T-cell (primary cell): ENCODE results near the gene TREM1. TPM values are rescaled to one million over a fixed set of nuclear protein-coding genes. Genes with fewer than 3 reads are reported as not detected.

Experiments
- ATAC-seq, 4 experiments: fragments of 200-7000 bp in 3 of 4; fragments of 150-1000 bp in 1 of 4; cut with Tn5 transposase; replicated peaks in 1 of 4; 1 replicate in 3 of 4; 2 replicates in 1 of 4; pipeline ENCODE4 v1.10.0; 2021; ENCODE audit warnings: moderate library complexity in 3 of 4, mild to moderate bottlenecking in 2 of 4, moderate number of reproducible peaks in 1 of 4
- CTCF ChIA-PET, 2 donors: fragments of 300-600 bp; sonication (Branson Sonifier 250); formaldehyde crosslinking; loops; one replicate each; lab custom pipeline; 2022; ENCODE audit warnings: antibody characterized with exemption in 2 of 2; lab: Charles Lee
- POLR2A ChIA-PET, 2 donors: fragments of 300-600 bp; sonication (Branson Sonifier 250); formaldehyde crosslinking; loops; one replicate each; lab custom pipeline; 2022; ENCODE audit warnings: antibody characterized with exemption in 2 of 2; lab: Charles Lee
- DNase-seq, 35 experiments: peaks; one replicate each; pipeline versions ENCODE4 v3.0.0 to v3.0.0-alpha.2; 2013 to 2023
- H3K27ac ChIP-seq: one replicate; pipeline ENCODE4 v1.5.1; 2013; ENCODE audit warnings: low read length
- H3K27me3 ChIP-seq, 2 experiments: replicated peaks in 1 of 2; 1 replicate in 1 of 2; 2 replicates in 1 of 2; pipeline versions ENCODE4 v1.6.1 to v1.7.0; 2013; ENCODE audit warnings: low read length in 1 of 2, mixed read lengths in 1 of 2; ENCODE audit not compliant: control insufficient read depth in 2 of 2, insufficient read depth in 2 of 2; ENCODE audit errors: extremely low read depth in 1 of 2
- H3K36me3 ChIP-seq, 2 donors: 1 replicate in 1 of 2; 2 replicates in 1 of 2; pipeline versions ENCODE4 v1.6.1 to v1.7.0; 2013; ENCODE audit warnings: low read length in 1 of 2; ENCODE audit not compliant: control insufficient read depth in 2 of 2, insufficient read depth in 1 of 2; ENCODE audit errors: extremely low read depth in 1 of 2
- H3K4me1 ChIP-seq, 2 experiments: 1 replicate in 1 of 2; 2 replicates in 1 of 2; pipeline versions ENCODE4 v1.6.1 to v1.7.0; 2013; ENCODE audit warnings: low read length in 2 of 2, mixed read lengths in 1 of 2; ENCODE audit not compliant: insufficient read depth in 2 of 2, control insufficient read depth in 1 of 2; ENCODE audit errors: extremely low read depth in 1 of 2
- H3K4me3 ChIP-seq, 2 donors: 1 replicate in 1 of 2; 2 replicates in 1 of 2; pipeline versions ENCODE4 v1.5.1 to v1.7.0; 2013; ENCODE audit warnings: mild to moderate bottlenecking in 2 of 2, low read length in 1 of 2, moderate library complexity in 1 of 2; ENCODE audit not compliant: control insufficient read depth in 1 of 2; ENCODE audit errors: extremely low read depth in 1 of 2
- H3K9me3 ChIP-seq: 2 replicates; pipeline ENCODE4 v1.7.0; 2013
- H3K27ac Mint-ChIP-seq, 2 donors: one replicate each; pipeline ENCODE4 v1.8.0; 2020 to 2021; ENCODE audit warnings: mild to moderate bottlenecking in 2 of 2, mixed read lengths in 2 of 2
- H3K27me3 Mint-ChIP-seq, 2 donors: one replicate each; pipeline ENCODE4 v1.8.0; 2021 to 2022; ENCODE audit warnings: mixed read lengths in 2 of 2
- H3K36me3 Mint-ChIP-seq: one replicate; pipeline ENCODE4 v1.8.0; 2021; ENCODE audit warnings: mixed read lengths
- H3K4me1 Mint-ChIP-seq, 3 donors: one replicate each; pipeline ENCODE4 v1.8.0; 2020 to 2022; ENCODE audit warnings: mixed read lengths in 3 of 3, mild to moderate bottlenecking in 1 of 3
- H3K4me3 Mint-ChIP-seq, 3 donors: one replicate each; pipeline ENCODE4 v1.8.0; 2020 to 2022; ENCODE audit warnings: mild to moderate bottlenecking in 3 of 3, mixed read lengths in 3 of 3, moderate library complexity in 3 of 3
- H3K9me3 Mint-ChIP-seq, 3 donors: one replicate each; pipeline ENCODE4 v1.8.0; 2020 to 2022; ENCODE audit warnings: mixed read lengths in 3 of 3
- WGBS: methylation state at CpG from one replicate; pipeline ENCODE4 v1.1.5; 2013; ENCODE audit warnings: missing lambda C conversion rate; ENCODE audit not compliant: insufficient coverage; 5-methylcytosine and 5-hydroxymethylcytosine counted together
- total RNA-seq, 35 experiments: library from RNA in 6 of 35; stranded (reverse) in 6 of 35; fragments of 120-200 nt in 1 of 35; gene quantifications; one replicate each; pipeline versions ENCODE4 v1.2.1 to v1.2.4 and lab custom pipeline; 2013 to 2026

TREM1 gene
- total RNA-seq, 5 donors from 2014 or later (not counting 1 experiment from before 2014, with no cell fraction given) = 0.23 TPM; not detected in 4

- Histone ChIP-seq H3K36me3 (no peaks in the 10 kb centered on the region), H3K27me3 (no peaks in the 10 kb centered on the region), H3K4me3 (no peak overlapping the region), H3K27ac (no peak overlapping the region), H3K4me1 (peaks cover 2 to 6% of the 10 kb centered on the region in 2 experiments), H3K9me3 (no peaks in the 10 kb centered on the region)
- Mint-ChIP-seq H3K4me3 (no peak overlapping the region), H3K27me3 (no peaks in the 10 kb centered on the region), H3K4me1 (peaks cover 10 to 13% (median 10%) of the 10 kb centered on the region in 3 donors), H3K27ac (no peak overlapping the region), H3K36me3 (no peaks in the 10 kb centered on the region), H3K9me3 (no peaks in the 10 kb centered on the region)
- 83% methylated on average over 1 of the region's 2 CpGs for WGBS
- no peak for ATAC-seq
- CTCF ChIA-PET = interaction anchor here (0.7 to 1.6 kb wide), 8 partner anchors 11 to 285 kb away, joined by 3 to 8 read pairs (median 5); no protein-coding TSS in a partner anchor
- no peak for DNase-seq
- POLR2A ChIA-PET = interaction anchor here in 1 of 2 donors (0.7 kb wide), 2 partner anchors 26 to 55 kb away, joined by 6 to 11 read pairs; no protein-coding TSS in a partner anchor
Observed at GRCh38 chr6:41277605-41278004, 8.9 kb downstream of the TREM1 start.

GRCh38 chr6:41275489-41275888, 11.0 kb downstream of the TREM1 start:
- Mint-ChIP-seq H3K4me3 (no peak overlapping the region), H3K9me3 (no peaks in the 10 kb centered on the region), H3K36me3 (no peaks in the 10 kb centered on the region), H3K27ac (no peak overlapping the region), H3K4me1 (peaks cover 16 to 28% (median 20%) of the 10 kb centered on the region in 3 donors), H3K27me3 (no peaks in the 10 kb centered on the region)
- no peaks in the 10 kb centered on the region for H3K36me3 ChIP-seq
- ChIA-PET CTCF (interaction anchor here in 1 of 2 donors (0.7 kb wide), 1 partner anchor 132 kb away, joined by 3 read pairs; no protein-coding TSS in a partner anchor), POLR2A (no interaction called here)
- no peak for DNase-seq
- peaks cover 5 to 6% of the 10 kb centered on the region in 2 experiments for H3K4me1 ChIP-seq
- no peaks in the 10 kb centered on the region for H3K9me3 ChIP-seq
- no peak for ATAC-seq
- no peak overlapping the region for H3K27ac ChIP-seq
- no CpG with 5 or more reads among the region's 4 CpGs for WGBS
- H3K27me3 ChIP-seq = no peaks in the 10 kb centered on the region
- H3K4me3 ChIP-seq = no peak overlapping the region

GRCh38 chr6:41274256-41274655, 12.2 kb downstream of the TREM1 start:
- H3K4me3 Mint-ChIP-seq = no peak overlapping the region
- no peaks in the 10 kb centered on the region for H3K27me3 Mint-ChIP-seq
- Histone ChIP-seq H3K36me3 (no peaks in the 10 kb centered on the region), H3K27ac (no peak overlapping the region), H3K4me1 (peaks cover 4 to 6% of the 10 kb centered on the region in 2 experiments), H3K27me3 (no peaks in the 10 kb centered on the region), H3K4me3 (no peak overlapping the region), H3K9me3 (no peaks in the 10 kb centered on the region)
- no peaks in the 10 kb centered on the region for H3K36me3 Mint-ChIP-seq
- ChIA-PET POLR2A (no interaction called here), CTCF (no interaction called here)
- no peak for ATAC-seq
- WGBS = no CpG with 5 or more reads among the region's 2 CpGs
- no peak for DNase-seq
- peaks cover 14 to 24% (median 18%) of the 10 kb centered on the region in 3 donors for H3K4me1 Mint-ChIP-seq
- H3K27ac Mint-ChIP-seq = no peak overlapping the region
- no peaks in the 10 kb centered on the region for H3K9me3 Mint-ChIP-seq

- Histone ChIP-seq H3K9me3 (no peaks in the 10 kb centered on the region), H3K4me1 (peaks cover under 1 to 2% of the 10 kb centered on the region in 2 experiments), H3K36me3 (no peaks in the 10 kb centered on the region), H3K27ac (no peak overlapping the region), H3K4me3 (no peak overlapping the region), H3K27me3 (no peaks in the 10 kb centered on the region)
- ChIA-PET POLR2A (no interaction called here), CTCF (no interaction called here)
- DNase-seq (no peak), ATAC-seq (no peak)
- Mint-ChIP-seq H3K9me3 (no peaks in the 10 kb centered on the region), H3K27ac (no peak overlapping the region), H3K4me3 (no peak overlapping the region), H3K36me3 (no peaks in the 10 kb centered on the region), H3K4me1 (peaks cover 9 to 19% (median 13%) of the 10 kb centered on the region in 3 donors), H3K27me3 (no peaks in the 10 kb centered on the region)
- 60% methylated on average over 1 of the region's 5 CpGs for WGBS
Observed at GRCh38 chr6:41273714-41274113, 12.8 kb downstream of the TREM1 start.

GRCh38 chr6:41272591-41273240, 13.8 kb downstream of the TREM1 start:
- no peaks in the 10 kb centered on the region for H3K36me3 ChIP-seq
- no peak overlapping the region for H3K4me3 Mint-ChIP-seq
- no peaks in the 10 kb centered on the region for H3K27me3 ChIP-seq
- ChIA-PET CTCF (no interaction called here), POLR2A (no interaction called here)
- no peak overlapping the region for H3K27ac ChIP-seq
- no peaks in the 10 kb centered on the region for H3K27me3 Mint-ChIP-seq
- 94% methylated on average over 4 of the region's 5 CpGs for WGBS
- H3K9me3 ChIP-seq = no peaks in the 10 kb centered on the region
- ATAC-seq (no peak), DNase-seq (no peak)
- H3K27ac Mint-ChIP-seq = no peak overlapping the region
- no peaks in the 10 kb centered on the region for H3K36me3 Mint-ChIP-seq
- no peaks in the 10 kb centered on the region for H3K9me3 Mint-ChIP-seq
- H3K4me3 ChIP-seq = no peak overlapping the region
- peaks cover 7 to 16% (median 11%) of the 10 kb centered on the region in 3 donors for H3K4me1 Mint-ChIP-seq
- H3K4me1 ChIP-seq = peaks cover 0 to 2% of the 10 kb centered on the region in 2 experiments

- DNase-seq (peak in 17 of 35 experiments; percentile 4 to 43 (median 19)), ATAC-seq (no peak)
- Mint-ChIP-seq H3K27ac (no peak overlapping the region), H3K36me3 (no peaks in the 10 kb centered on the region), H3K27me3 (no peaks in the 10 kb centered on the region), H3K4me1 (peaks cover 7 to 16% (median 11%) of the 10 kb centered on the region in 3 donors), H3K4me3 (no peak overlapping the region), H3K9me3 (no peaks in the 10 kb centered on the region)
- H3K9me3 ChIP-seq = no peaks in the 10 kb centered on the region
- H3K27ac ChIP-seq = no peak overlapping the region
- WGBS = 56% methylated on average over 6 of the region's 7 CpGs
- CTCF ChIA-PET = no interaction called here
- no peaks in the 10 kb centered on the region for H3K27me3 ChIP-seq
- POLR2A ChIA-PET = no interaction called here
- no peak overlapping the region for H3K4me3 ChIP-seq
- H3K4me1 ChIP-seq = peaks cover 0 to 2% of the 10 kb centered on the region in 2 experiments
- H3K36me3 ChIP-seq = no peaks in the 10 kb centered on the region
Observed at GRCh38 chr6:41271901-41272395, 14.5 kb downstream of the TREM1 start.
